NOMO-1 treated with DMSO at 0.1 percent for 48 hours (cell line): ENCODE measurements around the gene ARMC7.
"Not testable (repeated sequence)": the region's sequence is repeated elsewhere in the genome, so short reads cannot be mapped to it uniquely, and the experiment has no call there.

Experiments
- DNase-seq: peaks from one replicate; lab custom pipeline; 2025; ENCODE audit not compliant: unreplicated experiment; lab: John Stamatoyannopoulos, UW

ARMC7 gene

GRCh38 chr17:75127936-75128335 lies 18.2 kb downstream of the ARMC7 start:
- DNase-seq, result not testable (repeated sequence)

DNA sequence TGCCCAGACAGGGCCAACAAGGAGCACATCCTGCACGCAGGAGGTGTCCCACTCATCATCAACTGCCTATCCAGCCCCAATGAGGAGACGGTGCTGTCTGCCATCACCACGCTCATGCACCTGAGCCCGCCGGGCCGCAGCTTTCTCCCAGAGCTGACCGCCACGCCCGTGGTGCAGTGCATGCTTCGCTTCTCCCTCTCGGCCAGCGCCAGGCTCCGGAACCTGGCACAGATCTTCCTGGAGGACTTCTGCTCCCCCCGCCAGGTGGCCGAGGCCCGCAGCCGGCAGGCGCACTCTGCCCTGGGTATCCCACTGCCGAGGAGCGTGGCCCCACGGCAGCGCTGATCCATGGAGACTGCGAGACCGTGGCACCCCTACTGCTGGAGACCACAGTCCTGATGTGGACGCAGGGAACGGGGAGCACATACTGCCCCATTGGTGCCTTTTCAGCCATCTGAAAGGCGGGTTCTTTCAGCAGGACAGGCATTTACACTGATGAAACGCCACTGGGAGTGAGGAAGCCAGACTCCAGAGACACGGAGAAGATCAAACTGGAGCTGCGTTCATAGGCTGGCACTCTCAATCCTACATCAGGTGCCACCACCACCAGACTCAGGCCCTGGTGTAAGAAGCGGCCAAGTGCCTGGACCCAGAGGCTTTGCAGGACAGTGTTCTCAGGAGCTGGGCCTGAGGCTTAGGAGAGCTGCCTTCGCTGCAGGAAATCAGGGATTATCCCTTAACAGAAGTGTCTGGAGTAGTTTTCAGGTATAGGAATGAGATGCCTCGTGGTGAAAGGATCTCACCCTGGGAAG lies 19.1 kb downstream of the ARMC7 start:
- no peak for DNase-seq

DNA sequence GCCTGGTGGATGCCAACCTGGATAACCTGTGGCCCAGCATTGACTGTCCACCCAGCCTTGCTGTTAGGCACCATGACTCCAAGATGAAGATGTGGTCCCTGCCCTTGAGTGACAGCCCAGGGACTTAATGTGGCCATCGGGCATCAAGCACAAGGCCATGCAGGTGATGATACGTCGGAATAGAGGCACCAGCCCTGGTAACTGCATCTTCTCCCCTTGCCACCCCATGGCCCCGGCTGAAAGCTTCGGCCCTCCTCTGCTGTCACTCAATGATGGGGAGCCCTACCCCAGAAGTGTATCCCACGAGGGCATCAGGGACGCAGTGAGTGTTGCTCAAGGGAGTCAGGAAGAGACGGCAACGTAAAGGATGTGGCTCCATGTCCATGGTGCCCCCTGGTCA lies 19.8 kb downstream of the ARMC7 start:
- no peak for DNase-seq

DNA sequence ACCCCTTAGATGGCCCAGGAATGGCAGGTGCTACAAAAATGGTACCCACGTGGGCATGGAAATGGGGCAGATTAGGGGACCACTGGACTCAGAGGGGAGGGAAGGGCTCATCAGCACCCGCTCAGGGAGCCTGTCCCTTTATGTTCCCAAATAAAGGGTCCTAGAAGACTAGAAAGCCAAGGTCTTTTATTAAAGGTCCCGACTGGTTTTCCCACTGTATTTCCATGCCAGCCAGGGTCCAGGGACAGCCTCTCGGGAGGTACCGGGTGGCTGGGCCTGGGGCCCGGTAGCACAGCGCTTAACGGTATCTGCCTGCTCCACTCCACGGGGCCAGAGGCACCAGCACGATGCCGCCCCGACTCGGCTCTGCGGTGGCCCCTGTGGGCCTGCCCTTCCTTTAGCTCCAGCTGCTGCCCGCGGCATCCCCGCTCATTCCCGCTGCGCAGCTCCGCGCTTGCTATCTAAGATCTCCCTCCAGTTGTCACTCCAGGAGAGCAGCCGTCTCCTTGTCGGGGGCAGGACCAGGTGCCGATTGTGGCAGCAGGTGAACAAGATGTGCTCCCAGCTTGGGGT lies 20.4 kb downstream of the ARMC7 start:
- no peak for DNase-seq

GRCh38 chr17:75130632-75131277 lies 21.0 kb downstream of the ARMC7 start:
- peak; percentile 49 for DNase-seq

- peak; percentile 72 for DNase-seq
These were observed 21.7 kb downstream of the ARMC7 start, which contains the start of gene NT5C for GRCh38 chr17:75131278-75132017. Gene NT5C (minus strand): TSS chr17:75131742. CDS start chr17:75131707, 35 bp downstream.

DNA sequence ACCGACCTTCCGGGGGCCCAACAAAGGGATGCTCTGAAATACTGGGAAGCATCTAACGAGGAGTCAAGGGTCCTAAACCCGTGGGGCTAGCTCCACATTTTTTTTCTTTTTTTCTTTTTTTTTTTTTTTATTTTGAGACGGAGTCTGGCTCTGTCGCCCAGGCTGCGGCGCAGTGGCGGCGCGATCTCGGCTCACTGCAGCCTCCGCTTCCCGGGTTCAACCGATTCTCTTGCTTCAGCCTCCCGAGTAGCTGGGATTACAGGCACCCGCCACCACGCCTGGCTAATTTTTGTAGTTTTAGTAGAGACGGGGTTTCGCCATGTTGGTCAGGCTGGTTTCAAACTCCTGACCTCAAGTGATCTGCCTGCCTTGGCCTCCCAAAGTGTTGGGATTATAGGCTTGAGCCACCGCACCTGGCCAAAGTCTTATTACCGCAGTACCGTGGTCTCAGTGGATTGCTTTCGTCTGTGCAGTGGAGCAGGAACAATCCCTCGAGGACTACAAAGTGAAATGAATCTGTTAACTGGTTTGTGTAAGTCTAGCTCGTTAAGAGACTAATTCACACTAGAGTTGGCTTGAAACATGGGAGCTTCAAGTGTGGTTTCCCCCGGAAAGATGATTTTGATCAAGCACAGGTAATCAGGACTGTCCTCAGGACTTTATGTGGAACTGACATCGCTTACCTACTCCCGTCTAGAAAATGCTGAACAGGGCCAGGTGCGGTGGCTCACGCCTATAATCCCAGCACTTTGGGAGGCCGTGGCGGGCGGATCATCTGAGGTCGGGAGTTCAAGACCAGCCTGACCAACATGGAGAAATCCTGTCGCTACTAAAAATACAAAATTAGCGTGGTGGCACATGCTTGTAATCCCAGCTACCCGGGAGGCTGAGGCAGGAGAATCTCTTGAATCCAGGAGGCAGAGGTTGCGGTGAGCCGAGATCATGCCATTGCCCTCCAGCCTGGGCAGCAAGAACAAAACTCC lies 22.5 kb downstream of the ARMC7 start:
- DNase-seq, result not testable (repeated sequence)

DNA sequence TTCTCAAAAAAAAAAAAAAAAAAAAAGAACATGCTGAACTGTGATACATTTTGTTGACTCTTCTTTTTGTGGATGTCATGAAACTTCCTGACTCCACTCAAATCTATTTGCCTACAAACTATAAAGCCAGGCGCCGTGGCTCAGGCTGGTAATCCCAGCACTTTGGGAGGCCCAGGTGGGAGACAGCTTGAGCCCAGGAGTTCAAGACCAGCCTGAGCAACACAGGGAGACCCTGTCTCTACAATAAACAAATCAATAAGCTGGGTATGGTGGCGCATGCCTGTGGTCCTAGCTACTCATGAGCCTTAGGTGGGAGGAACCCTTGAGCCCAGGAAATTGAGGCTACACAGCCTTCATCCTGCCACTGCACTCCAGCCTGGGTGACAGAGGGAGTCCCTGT lies 23.2 kb downstream of the ARMC7 start:
- no peak for DNase-seq

- DNase-seq, result not testable (repeated sequence)
These were observed 24.0 kb downstream of the ARMC7 start for GRCh38 chr17:75133607-75134347.

- DNase-seq, result no peak
These were observed 25.7 kb downstream of the ARMC7 start for GRCh38 chr17:75135452-75135851.

- DNase-seq, result no peak
These were observed 26.2 kb downstream of the ARMC7 start for GRCh38 chr17:75135946-75136345.

DNA sequence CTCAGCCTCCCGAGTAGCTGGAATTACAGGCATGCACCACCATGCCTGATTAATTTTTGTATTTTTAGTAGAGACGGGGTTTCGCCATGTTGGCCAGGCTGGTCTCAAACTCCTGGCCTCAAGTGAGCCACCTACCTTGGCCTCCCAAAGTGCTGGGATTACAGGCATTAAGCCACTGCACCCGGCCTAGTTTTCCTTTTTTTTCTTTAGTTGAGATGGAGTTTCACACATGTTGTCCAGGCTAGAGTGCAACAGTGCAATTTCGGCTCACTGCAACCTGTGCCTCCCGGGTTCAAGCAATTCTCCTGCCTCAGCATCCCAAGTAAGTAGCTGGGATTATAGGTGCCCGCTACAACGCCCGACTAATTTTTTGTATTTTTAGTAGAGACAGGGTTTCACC lies 28.0 kb downstream of the ARMC7 start:
- not testable (repeated sequence) for DNase-seq

DNA sequence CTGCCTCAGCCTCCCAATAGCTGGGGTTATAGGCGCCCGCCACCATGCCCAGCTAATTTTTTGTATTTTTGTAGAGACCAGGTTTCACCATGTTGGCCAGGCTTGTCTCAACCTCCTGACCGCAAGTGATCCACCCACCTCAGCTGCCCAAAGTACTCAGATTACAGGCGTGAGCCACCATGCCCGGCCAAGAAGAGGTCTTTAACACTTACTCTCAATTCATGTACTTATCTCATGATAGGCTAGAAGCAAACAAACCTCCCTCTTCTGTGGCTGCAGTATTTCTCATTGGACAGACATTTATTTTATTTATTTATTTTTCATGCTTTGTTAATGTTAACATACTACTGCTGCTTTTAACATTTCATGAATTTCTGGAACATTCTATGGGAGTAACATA lies 28.8 kb downstream of the ARMC7 start:
- DNase-seq, result no peak

DNA sequence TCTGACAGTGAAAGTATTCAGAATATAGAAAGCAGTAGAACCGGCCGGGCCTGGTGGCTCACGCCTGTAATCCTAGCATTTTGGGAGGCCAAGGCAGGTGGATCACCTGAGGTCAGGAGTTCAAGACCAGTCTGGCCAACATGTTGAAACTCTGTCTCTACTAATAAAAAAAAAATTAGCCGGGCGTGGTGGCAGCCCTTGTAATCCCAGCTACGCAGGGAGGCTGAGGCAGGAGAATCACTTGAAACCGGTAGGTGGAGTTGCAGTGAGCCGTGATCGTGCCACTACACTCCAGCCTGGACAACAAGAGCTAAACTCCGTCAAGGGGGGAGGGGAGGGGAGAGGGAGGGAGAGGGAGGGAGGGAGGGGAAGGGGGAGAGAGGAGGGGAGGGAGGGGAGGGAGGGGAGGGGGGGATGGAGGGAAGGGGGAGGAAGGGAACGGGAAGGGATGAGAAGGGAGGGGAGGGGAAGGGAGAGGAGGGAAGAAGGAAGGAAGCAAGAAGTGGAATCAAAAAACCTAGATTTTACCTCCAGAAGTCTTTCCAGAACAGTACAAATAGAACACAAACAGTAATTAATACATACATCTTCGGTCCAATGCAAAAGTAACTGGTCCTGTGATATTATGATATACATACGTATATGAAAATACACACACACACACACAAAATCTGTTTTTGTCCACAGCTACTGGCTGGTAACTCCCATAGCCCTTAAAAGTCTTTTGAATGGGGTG lies 32.6 kb downstream of the ARMC7 start:
- DNase-seq, result no peak

DNA sequence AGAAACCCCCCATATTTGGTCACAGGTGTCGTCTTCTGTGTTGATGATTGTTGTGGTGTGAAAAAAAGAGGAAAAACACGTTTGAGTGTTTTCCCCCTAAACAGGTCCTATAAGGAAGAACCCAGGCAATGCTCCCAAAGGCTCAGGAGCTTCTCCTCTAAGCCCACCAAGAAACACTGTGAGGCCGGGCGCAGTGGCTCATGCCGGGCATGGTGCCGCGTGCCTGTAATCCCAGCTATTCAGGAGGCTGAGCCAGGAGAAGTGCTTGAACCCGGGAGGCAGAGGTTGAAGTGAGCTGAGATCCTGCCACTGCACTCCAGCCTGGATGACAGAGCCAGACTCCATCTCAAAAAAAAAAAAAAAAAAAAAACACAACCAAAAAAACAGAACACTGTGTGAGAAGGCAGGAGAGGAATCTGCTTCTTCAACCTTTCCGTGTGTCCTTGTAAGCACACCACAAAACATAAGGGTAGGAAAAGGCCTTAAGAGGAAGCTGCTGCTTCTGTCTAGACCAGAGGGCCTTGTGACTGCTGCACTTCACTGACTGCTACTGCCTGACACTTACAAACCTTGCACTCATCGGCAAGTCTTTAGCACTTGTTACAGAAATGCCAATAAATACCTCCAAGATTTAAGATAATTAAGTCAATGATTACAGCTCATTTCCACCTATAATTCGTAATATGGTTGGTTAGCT lies 35.2 kb downstream of the ARMC7 start:
- no peak for DNase-seq

DNA sequence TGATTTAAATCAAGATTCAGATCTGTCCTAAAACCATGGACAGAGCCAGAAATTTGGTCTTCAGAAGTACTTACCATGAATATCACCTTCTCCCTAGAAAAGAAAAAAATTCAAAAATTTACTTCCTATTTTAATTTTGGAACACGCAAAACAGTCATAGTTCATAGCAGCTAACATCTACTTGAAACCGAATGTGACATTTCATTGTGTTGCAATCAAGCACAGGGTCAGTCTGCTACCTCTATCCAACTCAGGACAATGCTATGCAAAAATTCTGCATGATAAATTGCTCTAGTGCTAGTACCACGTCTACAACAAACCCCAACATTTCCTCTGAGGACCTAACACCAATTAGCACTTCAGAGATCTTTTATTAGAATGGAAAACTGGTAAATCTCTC lies 36.8 kb downstream of the ARMC7 start:
- no peak for DNase-seq

GRCh38 chr17:75147878-75148546 lies 38.2 kb downstream of the ARMC7 start:
- DNase-seq, result peak; percentile 7

GRCh38 chr17:75151930-75152329 lies 42.2 kb downstream of the ARMC7 start:
- no peak for DNase-seq
